GM19438 (cell line): ENCODE data around the gene CD37.
"Not testable (repeated sequence)": the region's sequence is repeated elsewhere in the genome, so short reads cannot be mapped to it uniquely, and the experiment has no call there.

ENCODE experiments used
- ATAC-seq: cut with Tn5 transposase; IDR thresholded peaks from one replicate; pipeline ENCODE4 v1.9.1; 2021; ENCODE audit warnings: low read depth; ENCODE audit not compliant: unreplicated experiment

Gene CD37

DNA sequence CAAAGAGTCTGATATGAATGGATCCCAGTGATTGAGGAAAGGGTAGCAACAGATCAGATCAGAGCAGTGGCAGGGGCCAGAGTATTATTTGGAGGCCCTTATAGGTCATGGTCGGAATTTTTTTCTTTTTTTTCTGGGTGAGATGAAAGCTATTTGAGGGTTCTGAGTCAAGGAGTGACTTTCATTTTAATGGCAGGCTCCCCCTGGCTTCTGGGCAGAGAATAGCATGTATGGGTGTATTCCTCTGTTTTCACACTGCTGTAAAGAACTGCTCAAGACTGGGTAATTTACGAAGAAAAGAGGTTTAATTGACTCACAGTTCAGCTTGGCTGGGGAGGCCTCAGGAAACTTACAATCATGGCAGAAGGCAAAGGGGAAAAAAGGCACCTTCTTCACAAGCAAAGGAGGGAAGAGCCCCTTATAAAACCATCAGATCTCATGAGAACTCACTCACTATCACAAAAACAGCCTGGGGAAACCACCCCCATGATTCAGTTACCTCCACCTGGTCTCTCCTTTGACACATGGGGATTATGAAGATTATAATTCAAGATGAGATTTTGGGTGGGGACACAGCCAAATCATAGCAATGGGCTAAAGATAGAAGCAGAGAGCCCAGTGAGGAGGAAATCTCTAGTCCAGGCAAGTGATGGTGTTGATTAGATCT, 7.2 kb upstream of the CD37 start:
- ATAC-seq: no peak

DNA sequence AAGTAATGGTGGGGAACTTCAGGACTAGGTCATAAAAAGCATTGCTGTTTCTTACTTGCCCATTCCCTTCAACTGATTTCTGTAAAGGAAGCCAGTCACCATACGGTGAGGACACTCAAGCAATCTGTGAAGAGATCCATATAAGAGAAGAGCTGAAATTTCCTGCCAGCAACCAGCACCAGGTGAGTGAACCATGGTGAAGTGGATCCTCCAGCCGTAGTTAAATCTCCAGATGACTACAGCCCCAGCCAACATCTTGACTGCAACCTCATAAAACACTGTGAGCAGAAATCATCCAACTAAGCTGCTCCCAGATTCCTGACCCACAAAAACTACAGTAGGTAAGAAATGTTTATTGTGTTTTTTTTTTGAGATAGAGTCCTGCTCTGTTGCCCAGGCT, 6.5 kb upstream of the CD37 start:
- ATAC-seq: no peak

DNA sequence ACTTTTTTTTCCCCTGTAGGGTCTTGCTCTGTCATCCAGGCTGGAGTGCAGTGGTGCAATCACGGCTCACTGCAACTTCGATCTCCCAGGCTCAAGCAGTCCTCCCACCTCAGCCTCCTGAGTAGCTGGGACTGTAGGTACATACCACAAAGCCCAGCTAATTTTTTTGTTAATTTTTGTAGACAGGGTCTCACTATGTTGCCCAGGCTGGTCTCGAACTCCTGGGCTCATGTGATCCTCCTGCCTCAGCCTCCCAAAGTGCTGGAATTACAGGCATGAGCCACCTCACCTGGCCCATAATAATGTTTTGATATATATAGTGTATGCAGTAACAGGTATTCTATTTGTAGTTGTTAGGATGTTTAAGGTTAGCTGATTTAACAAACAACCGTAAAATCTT, 4.0 kb upstream of the CD37 start:
- not testable (repeated sequence) for ATAC-seq

DNA sequence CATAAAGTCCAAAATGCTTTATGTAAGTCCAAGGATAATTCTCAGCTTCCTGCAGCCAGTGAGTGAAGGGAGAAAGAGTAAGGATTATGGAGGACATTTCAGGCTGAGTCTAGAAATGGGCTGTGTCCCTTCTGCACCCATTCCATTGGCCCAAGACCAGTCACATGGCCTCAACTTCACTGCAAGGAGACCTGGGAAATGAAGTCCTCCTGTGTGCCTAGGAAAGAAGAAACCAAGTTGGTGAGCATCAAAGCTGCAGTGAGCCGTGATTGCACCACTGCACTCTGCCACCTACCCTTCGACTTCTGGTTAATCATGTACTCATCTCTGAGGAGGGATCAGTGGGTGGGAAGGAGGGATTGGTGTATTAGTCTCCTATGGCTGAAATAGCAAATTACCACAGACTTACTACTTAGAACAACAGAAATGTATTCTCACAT, 3.6 kb upstream of the CD37 start:
- ATAC-seq: no peak

DNA sequence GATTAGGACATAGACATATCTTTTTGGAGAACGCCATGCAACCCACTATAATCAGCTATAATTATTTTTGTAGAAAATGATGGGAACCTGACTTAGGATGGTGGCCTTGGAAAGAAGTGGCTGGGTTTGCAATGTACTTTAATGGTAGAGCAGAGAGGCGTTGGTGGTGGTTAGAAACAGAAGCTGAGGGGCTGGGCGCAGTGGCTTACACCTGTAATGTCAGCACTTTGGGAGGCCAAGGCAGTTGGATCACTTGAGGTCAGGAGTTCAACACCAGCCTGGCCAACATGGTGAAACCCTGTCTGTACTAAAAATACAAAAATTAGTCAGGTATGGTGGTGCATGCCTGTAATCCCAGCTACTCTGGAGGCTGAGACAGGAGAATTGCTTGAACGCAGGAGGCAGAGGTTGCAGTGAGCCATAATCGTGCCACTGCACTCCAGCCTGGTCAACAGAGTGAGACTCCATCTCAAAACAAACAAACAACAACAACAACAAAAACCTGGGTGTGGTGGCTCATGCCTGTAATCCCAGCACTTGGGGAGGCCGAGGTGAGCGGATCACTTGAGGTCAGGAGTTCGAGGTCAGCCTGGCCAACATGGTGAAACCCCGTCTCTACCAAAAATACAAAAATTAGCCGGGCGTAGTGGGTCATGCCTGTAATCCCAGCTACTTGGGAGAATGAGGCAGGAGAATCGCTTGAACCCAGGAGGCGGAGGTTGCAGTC, 2.4 kb upstream of the CD37 start:
- not testable (repeated sequence) for ATAC-seq

DNA sequence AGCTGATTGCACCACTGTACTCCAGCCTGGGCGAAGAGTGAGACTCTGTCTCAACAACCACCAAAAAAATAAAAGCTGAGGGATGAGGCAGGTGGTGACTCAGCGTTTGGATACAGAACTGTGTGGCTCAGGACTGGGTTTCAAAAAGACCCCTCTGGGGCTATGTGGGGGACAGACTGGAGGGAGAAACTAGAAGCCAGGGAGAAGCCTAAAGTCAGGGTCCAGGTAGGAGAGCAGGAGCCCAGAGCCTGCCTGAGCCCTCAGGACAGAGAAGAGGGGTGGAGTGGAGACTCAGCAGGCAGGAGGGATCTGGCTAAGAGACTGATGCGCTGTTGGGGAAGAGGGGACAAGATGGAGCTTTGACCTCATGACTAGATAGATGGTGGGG, 1.8 kb upstream of the CD37 start:
- ATAC-seq: no peak

DNA sequence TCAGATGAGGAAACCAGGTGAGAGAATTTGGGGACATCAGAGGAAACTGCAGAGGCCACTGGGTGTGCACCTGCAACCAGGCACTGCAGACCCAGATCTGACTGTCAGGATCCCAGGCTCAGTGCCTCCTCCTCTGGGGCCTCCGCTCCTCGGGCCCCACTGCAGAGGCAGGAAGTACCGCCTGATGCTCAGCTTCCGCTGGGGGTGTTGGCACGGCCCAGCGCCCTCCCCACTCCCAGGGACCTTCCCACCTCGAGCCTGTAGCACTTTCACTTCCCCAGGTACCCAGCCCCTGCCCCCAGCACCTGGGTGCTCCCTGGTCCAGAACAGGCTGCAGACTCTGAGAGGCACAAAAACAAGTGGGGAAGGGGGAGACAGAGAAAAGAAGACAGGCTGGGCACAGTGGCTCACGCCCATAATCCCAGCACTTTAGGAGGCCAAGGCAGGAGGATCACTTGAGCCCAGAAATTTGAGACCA, 1.4 kb upstream of the CD37 start:
- peak; percentile 48 for ATAC-seq

DNA sequence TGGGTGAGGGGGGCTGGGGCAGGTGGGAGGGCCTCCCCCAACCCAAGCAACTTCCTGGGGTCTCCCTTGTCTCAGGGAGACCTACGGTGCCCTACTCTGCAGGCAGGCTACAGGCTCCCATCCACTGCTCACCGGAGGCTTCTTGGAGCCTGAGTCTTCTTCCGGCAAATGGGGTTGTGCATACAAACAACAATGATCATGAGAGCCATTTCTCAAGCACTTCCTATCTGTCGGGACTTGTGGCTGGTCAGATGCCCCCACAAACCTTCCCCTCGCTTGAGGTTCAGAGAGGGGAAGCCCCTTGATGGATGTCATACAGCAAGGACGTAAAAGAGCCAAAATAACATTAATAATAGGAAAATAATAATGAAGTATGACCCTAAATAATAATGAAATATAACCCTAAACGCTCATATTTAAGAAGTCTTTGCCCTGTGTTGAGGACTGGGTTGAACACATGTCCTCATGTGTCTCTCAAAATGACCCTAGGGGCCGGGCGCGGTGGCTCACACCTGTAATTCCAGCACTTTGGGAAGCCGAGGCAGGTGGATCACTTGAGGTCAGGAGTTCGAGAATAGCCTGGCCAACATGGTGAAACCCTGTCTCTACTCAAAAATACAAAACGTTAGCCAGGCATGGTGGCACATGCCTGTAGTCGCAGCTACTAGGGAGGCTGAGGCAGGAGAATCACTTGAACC, 727 bp downstream of the CD37 start:
- ATAC-seq: no peak

DNA sequence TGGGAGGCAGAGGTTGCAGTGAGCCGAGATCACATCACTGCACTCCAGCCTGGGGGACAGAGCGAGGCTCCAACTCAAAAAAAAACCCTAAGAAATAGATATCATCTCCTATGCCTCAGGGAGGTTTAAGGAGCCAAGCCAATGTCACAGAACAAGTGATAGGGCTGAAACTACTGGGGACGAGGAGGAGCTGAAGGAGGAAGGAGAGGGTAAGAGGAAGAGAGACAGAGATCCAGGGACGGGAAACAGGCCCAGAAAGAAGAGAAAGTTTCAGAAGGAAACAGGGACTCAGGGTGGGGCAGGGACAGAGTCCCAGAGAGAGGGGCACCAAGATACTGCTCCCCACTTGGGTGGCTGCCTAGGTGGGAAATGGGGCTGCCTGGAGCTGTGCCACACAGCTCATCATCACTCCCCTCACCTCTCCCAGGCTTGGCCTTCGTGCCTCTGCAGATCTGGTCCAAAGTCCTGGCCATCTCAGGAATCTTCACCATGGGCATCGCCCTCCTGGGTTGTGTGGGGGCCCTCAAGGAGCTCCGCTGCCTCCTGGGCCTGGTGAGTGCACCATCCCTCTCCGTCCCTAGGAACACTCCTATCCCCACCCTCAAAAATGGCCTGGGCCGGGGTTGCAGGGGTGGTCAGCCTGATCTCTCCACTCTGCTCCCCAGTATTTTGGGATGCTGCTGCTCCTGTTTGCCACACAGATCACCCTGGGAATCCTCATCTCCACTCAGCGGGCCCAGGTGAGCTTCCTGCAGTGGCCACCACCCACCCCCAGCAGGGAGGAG, 1.5 kb downstream of the CD37 start:
- ATAC-seq: no peak

DNA sequence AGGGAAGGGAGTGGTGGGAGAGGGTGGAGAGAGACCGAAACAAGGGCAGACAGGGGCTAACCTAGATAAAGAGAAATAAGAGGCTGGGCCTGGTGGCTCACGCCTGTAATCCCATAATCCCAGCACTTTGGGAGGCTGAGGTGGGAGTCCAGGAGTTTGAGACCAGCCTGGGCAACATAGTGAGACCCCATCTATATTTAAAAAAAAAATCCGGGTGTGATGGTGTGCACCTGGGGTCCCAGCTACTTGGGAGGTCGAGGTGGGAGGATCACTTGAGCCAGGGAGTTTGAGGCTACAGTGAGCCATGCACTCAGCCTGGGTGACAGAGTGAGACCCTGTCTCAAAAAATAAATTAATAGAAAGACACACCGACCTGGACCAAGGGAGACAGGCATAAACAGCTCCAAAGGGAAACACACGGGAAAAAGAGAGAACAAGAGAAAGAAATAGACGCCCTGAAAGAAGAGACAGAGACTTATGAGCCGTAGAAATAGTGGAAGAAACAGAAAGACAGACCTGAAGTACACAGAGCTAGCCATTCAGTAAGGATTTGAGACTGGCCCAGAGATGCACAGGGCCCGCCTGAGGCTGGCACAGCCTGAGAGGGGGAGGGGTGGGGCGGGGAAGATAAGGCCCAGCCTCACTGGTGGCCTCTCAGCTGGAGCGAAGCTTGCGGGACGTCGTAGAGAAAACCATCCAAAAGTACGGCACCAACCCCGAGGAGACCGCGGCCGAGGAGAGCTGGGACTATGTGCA, 2.2 kb downstream of the CD37 start:
- ATAC-seq: no peak

DNA sequence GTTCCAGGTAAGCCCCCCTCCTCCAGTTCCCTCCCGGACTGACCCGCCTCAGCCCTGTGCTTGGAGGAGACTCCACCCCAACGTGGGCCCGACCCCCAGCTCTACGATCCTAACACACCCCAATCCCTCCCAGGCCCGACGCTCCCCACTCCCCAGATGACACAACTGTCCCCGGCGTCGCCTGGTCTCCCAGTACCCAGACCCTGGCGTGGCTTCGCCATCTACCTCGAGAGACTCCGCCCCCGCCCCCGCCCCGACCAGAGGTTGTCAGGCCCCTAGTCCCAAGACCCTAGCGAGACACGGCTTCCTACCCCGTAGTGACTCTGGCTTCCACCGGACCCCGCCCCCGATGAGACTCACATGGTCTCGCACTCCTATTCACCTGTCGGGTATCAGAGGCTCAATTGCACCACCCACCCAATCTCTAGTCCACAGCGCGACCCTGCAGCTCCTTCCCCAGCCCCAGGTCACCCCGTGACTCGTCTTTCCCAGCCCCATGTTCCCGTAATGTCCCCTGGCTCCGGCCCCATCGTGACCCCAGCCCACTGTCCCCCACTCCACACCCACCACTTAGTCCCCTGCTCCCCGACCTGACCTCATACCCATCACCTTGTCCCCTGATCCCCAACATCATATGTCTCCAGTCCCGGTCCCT, 2.9 kb downstream of the CD37 start:
- no peak for ATAC-seq

DNA sequence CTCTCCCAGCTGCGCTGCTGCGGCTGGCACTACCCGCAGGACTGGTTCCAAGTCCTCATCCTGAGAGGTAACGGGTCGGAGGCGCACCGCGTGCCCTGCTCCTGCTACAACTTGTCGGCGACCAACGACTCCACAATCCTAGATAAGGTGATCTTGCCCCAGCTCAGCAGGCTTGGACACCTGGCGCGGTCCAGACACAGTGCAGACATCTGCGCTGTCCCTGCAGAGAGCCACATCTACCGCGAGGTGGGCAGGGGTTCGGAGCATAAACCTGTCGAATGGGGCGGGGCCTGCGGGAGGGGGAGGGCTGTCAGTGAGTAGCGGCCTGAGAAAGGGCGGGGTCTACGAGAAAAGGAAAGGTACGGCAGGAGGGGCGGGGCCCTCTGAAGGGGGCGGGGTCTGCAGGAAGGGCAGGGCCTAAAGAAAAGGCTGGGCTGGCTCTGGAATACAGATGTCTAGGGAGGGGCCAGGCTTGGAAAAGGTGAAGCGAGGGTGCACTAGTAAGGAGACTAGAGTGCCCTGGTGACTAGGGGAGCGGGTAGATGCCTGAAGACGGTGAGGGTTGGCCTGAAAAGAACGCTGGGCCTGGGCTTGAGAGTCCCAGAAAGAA, 3.6 kb downstream of the CD37 start:
- ATAC-seq: no peak

DNA sequence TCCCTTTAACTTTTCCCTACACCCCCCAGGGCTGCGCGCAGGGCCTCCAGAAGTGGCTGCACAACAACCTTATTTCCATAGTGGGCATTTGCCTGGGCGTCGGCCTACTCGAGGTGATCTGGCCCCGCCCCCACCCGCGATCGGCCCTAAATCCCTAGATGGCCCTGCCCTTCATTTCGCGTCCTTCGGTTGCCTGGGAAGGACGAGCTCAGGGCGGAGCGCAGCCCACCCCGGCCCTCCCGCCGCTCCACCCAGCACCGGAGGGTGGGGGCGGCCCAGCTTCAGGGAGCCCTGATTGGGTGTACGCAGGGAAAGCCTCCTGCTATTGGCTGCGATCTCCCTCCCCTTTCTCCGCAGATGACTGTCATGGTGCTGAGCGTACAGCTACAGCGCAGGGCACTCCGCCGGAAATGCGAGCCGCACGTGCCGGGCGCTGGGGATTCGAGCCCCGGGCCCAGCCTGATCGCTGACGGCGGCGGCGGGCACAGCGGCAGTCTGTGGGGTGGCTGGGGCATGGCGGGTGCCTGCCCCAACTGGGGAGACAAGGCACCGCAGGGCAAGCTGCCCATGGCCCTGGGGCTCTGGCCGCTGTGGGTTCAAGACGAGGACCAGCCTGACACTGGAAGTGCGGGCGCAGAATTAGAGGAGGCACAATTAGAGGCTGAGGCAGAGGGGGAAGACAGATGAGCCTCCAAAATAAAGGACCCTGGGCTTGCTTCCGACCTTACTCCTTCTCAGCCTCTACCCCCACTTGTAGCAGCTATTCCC, 4.3 kb downstream of the CD37 start:
- ATAC-seq: no peak

DNA sequence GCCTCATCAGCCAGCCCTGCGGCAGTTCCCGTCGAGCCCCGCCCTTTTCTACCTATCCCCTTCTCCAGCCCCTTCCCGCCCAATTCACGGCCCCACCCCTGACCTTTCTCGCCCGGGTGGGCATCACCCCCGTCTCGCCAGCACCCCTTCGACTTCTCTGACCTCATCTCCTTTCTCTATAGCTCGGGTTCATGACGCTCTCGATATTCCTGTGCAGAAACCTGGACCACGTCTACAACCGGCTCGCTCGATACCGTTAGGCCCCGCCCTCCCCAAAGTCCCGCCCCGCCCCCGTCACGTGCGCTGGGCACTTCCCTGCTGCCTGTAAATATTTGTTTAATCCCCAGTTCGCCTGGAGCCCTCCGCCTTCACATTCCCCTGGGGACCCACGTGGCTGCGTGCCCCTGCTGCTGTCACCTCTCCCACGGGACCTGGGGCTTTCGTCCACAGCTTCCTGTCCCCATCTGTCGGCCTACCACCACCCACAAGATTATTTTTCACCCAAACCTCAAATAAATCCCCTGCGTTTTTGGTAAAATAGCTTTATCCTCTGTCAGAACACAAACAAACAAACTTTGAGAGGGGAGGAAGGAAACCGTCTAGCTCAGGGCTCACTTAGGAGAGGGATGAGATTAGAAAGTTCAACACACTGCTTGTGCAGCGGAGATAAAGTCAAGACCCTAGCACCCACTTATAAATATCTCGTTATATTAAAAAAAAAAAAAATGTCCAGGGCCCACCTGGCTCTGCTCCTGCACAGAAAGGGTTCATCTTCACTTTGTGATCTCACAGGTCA, 5.1 kb downstream of the CD37 start:
- ATAC-seq: peak; percentile 69

DNA sequence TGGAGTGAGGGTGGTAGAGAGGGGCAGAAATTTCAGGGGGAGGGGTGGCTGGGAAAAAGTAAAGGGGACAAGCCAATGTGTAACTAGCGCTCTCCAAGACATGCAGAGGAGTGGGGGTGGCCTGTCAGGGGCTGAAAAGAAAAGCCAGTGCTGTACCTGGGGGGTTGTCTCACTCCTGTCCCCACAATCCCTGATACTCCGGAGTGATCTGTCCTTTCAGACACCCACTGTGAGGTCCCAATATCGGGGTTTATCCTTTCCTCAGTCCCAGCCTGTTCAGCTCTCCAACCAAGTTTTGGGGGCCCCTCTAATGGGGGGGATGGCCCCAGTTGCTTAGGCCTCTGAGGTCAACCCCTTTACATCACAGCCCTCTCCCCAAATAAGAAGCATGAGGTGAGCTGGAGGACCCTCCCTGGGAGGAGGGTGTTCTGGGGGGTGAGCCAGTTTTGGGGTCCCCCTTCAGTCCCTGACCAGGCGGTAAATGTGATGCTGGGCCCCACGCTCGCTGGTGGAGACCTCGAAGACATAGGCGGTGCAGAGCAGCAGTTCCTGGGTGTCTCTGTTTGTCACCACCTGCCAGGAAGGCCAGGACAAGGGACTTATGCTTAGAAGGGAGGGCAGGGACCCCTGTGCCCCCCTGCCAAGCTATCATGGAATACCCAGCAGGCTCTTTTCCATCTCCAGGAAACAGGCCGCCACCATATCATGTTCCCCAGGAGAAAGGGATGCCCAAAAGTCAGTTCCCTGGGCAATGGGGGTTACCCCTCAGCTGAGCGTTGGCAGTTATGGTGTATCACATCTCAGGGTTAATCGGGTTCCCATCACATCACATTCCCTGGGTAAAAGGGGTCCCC, 5.9 kb downstream of the CD37 start:
- no peak for ATAC-seq

DNA sequence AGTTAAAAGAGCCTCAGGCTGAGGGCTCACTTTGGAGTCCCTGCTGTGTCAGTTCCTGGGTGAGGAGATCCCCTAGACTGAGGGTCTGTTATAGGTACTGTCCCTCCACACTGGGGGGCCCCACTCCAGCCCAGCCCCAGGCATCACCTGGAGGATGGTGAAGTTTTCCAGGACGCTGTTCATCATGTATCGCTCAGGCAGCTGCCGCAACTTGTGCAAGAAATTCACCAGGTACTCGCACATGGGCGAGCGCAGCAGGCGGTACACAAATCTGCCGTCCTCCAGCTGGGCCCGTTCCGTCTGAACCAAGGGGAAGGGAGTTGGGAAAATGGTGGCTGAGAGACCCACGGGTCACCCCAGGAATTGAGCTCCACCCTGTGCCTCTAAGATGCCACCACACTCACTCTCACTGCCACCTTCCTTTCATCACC, 7.1 kb downstream of the CD37 start:
- ATAC-seq: no peak

DNA sequence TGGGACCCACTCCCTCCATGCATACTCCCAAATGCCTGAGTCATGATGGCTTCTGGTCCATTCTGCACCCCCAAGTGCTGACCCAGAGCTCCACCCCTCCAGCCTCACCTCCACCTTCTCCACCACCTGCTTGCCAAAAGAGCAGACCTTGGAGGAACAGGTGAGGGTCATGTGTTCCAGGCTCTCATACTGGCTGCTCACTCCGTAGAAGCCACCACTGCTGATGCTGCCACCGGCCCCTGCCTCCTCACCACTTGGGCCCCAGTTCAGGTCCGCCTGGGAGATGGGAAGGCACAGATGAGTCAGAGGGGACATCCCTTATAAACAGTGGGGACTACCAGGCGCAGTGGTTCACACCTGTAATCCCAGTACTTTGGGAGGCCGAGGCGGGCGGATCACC, 7.9 kb downstream of the CD37 start:
- no peak for ATAC-seq
